Measurements from ENCODE around the gene OPCML.

DNA sequence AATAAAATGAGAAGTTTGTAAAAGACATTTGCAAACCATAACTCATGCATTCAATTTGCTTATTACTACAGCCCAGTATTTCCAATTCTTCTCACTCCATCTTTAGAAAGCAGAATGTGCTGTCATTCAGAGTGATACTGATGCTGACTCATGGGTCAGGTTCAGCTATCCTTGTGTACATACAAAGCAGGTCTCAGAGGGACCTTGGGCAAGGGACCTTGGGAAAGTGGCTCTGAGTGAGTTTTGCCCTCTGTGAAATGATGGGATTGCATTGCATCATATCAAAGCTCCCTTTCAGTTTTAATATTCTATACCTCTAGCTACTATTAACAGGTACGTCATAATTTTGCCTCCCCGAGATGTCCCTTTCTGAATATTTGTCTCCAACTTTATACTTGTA, 848.7 kb downstream of the OPCML start:
- TF ChIP-seq, protein P1, sequence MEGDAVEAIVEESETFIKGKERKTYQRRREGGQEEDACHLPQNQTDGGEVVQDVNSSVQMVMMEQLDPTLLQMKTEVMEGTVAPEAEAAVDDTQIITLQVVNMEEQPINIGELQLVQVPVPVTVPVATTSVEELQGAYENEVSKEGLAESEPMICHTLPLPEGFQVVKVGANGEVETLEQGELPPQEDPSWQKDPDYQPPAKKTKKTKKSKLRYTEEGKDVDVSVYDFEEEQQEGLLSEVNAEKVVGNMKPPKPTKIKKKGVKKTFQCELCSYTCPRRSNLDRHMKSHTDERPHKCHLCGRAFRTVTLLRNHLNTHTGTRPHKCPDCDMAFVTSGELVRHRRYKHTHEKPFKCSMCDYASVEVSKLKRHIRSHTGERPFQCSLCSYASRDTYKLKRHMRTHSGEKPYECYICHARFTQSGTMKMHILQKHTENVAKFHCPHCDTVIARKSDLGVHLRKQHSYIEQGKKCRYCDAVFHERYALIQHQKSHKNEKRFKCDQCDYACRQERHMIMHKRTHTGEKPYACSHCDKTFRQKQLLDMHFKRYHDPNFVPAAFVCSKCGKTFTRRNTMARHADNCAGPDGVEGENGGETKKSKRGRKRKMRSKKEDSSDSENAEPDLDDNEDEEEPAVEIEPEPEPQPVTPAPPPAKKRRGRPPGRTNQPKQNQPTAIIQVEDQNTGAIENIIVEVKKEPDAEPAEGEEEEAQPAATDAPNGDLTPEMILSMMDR (IDR thresholded peaks at IDR 0.05): no peak
- no peak for TF ChIP-seq POLR2A (IDR thresholded peaks at IDR 0.05)
